ENCODE measurements around the gene TRERF1.

TRERF1 gene

GRCh38 chr6:42301986-42302385 is 149.7 kb downstream of the TRERF1 start:
- no peak for DNase-seq

GRCh38 chr6:42300701-42301100 is 151.0 kb downstream of the TRERF1 start:
- no peak for DNase-seq

GRCh38 chr6:42300185-42300584 is 151.5 kb downstream of the TRERF1 start:
- no peak for DNase-seq

- no peak for DNase-seq
Observed at GRCh38 chr6:42297661-42298060, 154.1 kb downstream of the TRERF1 start.

- DNase-seq, result no peak
Observed at GRCh38 chr6:42296614-42297013, 155.1 kb downstream of the TRERF1 start.

GRCh38 chr6:42295677-42296076 is 156.0 kb downstream of the TRERF1 start:
- no peak for DNase-seq

- no peak for DNase-seq
Observed at GRCh38 chr6:42295181-42295580, 156.5 kb downstream of the TRERF1 start.

- DNase-seq, result no peak
Observed at GRCh38 chr6:42294759-42295158, 157.0 kb downstream of the TRERF1 start.

- DNase-seq, result no peak
Observed at GRCh38 chr6:42293386-42293977, 158.2 kb downstream of the TRERF1 start.

GRCh38 chr6:42292004-42292740 is 159.6 kb downstream of the TRERF1 start:
- no peak for DNase-seq

GRCh38 chr6:42287756-42288155 is 164.0 kb downstream of the TRERF1 start:
- DNase-seq, result no peak

- DNase-seq, result no peak
Observed at GRCh38 chr6:42281570-42281969, 170.2 kb downstream of the TRERF1 start.

- DNase-seq, result no peak
Observed at GRCh38 chr6:42280966-42281533, 170.7 kb downstream of the TRERF1 start.

- DNase-seq, result no peak
Observed at GRCh38 chr6:42279966-42280629, 171.6 kb downstream of the TRERF1 start.

- DNase-seq, result no peak
Observed at GRCh38 chr6:42279144-42279781, 172.5 kb downstream of the TRERF1 start.

- DNase-seq, result no peak
Observed at GRCh38 chr6:42278131-42278853, 173.4 kb downstream of the TRERF1 start.

- DNase-seq, result no peak
Observed at GRCh38 chr6:42276034-42276890, 175.5 kb downstream of the TRERF1 start.

- DNase-seq, result no peak
Observed at GRCh38 chr6:42275376-42276033, 176.2 kb downstream of the TRERF1 start.

GRCh38 chr6:42274898-42275297 is 176.8 kb downstream of the TRERF1 start:
- DNase-seq, result no peak

- no peak for DNase-seq
Observed at GRCh38 chr6:42271834-42272805, 179.6 kb downstream of the TRERF1 start.
